NCI-H2227 treated with DMSO at 0.1 percent for 48 hours (cell line): Measurements from ENCODE around the gene BAIAP2.

Experiments used
- DNase-seq: peaks from one replicate; lab custom pipeline; 2025; lab: John Stamatoyannopoulos, UW

The BAIAP2 gene

GRCh38 chr17:81052199-81052997 is 17.4 kb downstream of the BAIAP2 start:
- peak; percentile 84 for DNase-seq

DNA sequence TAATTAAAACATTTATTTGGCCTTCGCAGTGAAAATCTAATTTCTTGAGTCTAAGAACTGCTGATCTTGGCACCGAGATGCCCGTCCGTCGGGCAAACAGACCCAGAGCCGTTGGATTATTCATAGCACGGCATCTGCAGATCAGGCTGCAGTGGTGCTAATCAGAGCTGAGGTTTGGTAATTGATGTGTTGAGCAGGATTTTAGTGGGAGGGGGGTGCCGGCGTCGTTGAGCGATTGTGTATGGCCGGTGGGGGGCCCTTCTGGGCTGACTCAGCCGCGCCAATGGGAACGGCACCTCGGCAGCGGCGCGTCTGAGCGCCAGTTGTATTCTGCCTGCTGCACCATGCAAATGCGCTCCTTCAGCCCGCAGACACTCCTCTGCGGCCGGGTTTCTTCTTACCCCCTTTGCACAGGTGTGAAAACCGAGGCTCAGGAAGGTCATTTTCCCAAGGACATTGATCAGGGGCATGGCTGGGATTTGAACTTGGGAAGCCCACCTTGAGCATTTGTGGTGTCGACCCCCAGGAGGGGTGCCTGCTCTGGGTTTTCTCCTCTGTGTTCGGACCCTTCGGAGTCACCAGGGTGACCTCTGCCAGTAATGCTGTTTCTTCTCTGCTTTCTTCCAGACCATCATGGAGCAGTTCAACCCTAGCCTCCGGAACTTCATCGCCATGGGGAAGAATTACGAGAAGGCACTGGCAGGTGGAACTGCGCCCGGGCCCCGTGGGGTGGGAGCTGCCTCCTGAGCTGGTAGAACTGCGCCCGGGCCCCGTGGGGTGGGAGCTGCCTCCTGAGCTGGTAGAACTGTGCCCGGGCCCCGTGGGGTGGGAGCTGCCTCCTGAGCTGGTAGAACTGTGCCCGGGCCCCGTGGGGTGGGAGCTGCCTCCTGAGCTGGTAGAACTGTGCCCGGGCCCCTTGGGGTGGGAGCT is 18.4 kb downstream of the BAIAP2 start:
- DNase-seq = peak; percentile 84

DNA sequence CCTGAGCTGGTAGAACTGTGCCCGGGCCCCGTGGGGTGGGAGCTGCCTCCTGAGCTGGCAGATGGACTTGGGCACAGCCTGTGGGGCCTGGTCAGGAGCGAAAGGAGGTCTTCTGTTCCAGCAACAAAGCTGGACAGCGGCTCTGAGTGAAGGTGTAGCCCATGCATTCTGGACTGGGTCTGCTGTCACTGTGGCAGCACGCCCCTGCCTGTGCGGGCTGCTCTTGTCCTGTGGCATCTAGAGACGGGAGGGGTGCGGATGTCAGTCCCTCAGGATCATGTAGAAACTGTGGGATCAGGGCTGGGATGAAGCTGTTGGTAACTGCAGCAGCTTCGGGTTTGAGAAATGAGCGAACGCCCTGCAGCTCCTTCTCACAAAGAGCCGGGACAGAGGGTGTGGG is 19.4 kb downstream of the BAIAP2 start:
- DNase-seq = no peak

- DNase-seq = no peak
These were observed 20.0 kb downstream of the BAIAP2 start for GRCh38 chr17:81054881-81055370.

DNA sequence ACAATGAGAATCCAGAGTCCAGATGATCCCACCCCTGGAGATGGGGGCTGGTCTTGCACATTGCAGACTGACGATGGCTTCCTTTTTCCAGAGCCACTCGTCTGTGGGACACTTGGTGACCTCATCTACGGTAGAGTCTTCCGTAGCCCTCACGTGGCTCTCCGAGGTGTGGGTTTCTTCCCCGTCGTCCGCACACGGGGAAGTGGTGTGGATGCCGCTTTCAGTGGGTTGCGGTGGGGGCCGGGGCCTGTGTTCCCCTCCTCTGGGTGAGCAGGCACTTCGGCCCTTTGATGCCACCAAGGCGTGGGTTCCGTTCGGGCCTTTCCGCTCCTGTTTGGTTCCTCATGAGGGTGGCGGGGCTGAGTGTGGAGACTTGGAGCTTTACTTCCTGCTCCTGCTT is 21.4 kb downstream of the BAIAP2 start:
- no peak for DNase-seq

DNA sequence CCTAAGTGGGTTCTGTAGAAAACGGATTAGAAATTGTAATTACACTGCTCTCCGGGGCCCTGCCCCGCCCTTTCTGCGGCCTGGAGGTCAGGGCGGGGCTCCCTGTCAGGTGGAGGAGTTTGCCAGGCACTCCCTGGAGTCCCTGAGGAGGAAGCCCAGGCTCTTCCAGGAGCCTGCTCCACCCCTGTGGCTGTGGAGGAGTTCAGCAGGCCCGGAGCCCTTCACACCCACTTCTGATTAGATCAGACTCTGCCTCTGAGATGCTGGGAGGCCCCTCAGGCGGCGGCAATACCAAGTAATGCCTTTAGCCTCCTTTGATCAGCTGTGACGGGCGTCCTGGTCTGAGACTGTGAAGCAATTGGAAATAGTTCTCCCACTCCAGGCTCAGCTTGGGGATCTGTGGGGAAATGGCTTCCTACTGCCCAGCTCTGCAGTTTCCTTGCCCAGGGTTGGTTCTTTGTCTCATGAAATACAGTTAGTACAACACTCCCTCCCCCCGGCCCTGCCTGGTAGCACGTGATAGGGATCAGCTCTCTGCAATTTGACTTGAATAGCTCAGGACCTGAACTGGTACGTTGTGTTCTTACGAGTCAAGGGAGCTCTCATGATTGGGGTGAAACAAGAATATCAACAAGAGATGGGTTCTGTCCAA is 22.3 kb downstream of the BAIAP2 start:
- no peak for DNase-seq

GRCh38 chr17:81057777-81058176 is 22.8 kb downstream of the BAIAP2 start:
- DNase-seq = no peak

- DNase-seq = no peak
These were observed 23.4 kb downstream of the BAIAP2 start for GRCh38 chr17:81058263-81058871.

DNA sequence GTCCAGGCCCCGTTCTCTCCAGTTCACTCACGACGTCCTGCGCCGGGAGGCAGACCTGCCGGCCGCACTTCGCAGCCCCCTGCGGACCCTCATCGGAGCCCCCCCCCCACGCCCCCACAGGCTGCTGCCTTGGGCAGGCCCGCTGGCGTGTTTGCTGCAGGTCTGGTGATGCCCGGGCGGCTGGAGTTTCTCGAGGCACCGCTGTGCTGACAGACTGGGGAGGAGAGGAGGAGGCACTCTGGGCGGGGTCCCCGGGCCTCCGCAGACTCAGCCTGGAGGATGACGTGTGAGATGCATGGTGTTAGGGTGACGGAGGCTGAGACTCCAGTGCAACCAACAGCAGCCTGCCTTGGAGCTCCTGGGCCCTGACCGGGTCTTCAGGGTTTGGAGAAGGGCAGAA is 24.1 kb downstream of the BAIAP2 start:
- DNase-seq = no peak

GRCh38 chr17:81060416-81060815 is 25.5 kb downstream of the BAIAP2 start:
- no peak for DNase-seq

GRCh38 chr17:81061027-81061735 is 26.2 kb downstream of the BAIAP2 start:
- DNase-seq = no peak

DNA sequence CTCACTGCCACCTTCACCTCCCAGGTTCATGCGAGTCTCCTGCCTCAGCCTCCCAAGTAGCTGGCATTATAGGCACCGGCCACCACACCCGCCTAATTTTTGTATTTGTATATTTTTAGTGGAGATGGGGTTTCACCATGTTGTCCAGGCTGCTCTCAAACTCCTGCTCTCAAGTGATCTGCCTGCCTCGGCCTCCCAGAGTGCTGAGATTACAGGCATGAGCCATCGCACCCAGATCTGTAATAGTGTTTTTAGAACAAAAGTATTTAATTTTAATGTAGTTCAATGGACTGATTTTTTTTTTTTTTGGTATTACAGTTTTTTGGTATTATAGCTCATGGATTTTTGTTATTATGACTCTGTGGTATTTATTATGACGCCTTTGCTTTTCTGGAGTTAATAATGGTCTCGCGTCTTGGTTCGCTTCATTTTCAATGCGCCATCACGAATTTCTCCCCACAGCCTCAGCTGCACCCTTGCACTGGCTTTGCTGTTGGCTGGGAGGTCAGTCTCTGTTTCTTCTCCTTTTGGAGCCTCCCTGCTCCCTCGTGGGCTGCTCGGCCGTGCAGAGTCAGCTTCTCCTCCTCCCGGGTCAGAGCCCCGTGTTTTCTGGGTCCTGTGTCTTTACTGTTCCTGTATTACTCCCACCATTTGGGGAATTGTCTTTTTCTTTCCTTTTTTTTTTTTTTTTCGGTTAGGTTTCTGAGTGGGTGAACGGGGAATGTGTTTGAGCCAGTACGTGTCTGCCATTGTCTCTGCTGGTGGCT is 27.2 kb downstream of the BAIAP2 start:
- no peak for DNase-seq

- no peak for DNase-seq
These were observed 28.4 kb downstream of the BAIAP2 start for GRCh38 chr17:81063106-81064093.

DNA sequence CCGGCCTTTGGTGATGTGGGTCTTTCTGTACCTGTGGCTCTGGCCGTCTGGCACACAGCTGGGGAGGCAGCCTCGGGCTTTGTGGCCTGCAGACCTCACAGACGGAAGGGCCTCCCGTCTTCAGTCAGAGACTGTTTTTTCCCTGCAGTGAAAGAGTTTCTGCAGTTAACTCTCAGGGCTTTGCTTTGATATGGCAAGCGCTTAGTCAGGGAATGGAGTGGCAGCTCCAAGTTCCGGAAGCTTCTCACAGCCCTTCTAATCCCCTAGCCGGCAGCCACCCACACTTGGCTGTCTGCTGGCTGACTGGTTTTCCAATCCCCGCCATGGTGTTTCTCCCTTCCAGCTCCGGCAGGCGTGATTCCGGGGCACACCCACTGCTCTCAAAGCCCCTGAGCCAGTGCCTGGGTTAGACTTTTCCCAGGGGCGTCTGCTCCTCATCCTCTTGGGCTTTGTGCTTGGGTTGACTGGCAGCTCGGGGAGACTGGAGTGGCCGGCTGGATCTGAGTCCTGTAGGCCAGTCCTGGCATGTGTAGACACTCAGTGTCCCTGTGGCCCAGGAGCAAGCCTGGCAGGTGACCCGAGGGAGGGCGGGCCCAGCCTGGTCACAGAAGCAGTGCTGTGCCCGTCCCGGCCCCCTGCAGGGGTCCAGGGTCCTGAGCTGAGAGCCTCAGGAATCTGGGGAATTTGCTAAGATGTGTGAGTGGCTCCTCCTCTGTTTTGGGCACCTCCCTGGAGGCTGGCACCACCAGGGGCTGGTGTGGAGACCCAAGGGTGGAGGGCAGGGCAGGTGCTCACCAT is 29.9 kb downstream of the BAIAP2 start:
- no peak for DNase-seq

GRCh38 chr17:81065500-81065899 is 30.5 kb downstream of the BAIAP2 start:
- no peak for DNase-seq

DNA sequence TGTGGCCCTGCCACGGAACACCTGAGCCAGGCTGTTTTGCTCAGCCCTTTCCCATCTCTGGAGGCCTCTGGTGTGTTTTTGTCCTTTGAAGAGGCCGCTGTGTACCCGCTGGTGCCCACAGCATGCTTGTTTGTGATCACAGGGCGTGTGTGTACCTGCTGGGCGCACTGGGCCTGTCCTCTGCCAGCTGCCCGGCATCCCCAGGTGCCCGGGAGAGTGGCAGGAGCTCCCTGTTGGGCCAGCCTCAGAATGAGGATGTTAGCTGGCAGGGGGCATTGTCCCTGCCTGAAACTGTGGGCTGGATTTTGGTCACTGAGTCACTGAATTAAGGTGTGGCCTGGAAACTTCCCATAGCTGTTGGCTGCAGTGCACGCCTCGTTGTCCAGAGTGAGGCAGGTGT is 31.1 kb downstream of the BAIAP2 start:
- DNase-seq = no peak

DNA sequence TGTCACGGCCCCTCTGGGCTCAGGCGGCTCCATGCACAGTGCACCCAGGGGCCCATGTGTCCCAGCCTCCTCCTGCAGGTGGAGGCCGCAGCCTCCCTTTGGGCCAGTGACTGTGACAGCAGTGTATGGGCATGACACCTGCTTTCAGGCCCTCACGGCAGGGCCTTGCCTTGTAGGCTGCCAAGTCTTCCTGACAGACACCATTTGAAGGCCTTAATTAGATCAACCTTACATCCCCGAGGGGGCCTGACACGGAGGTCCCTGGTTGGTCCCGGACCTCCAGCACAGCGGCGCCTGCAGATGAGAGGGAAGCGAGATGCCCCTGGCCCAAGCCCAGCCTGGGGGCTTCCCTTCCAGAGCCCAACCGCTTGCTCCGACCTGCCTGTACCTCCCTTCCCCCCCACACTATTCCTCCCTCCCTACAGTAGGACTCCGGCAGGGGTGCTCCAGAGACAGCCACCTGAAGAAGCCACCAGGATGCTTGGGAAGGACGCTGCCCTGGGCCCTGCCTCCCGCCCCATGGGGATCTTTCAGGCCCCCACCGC is 31.9 kb downstream of the BAIAP2 start:
- no peak for DNase-seq

DNA sequence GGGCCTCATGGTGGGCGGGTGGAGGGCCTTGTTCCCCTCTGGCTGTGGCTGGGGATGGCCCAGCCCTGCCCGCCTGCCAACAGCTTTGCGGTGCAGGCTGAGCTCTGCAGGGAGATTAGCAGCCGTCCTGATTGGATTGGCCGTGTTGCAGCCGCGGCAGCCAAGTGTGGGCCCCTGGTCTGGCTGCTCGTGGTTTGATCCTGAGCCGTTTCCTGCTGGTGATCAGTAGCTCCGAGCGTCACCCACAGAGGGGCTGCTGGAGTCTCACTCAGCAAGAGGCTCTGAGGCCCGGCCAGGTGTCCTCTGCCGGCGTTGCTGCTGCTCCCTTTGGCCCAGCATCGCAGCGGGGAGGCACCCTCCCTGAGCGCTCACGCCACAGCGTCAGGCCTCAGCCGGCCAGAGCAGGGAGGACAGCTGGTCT is 32.5 kb downstream of the BAIAP2 start:
- DNase-seq = no peak
